Cardiac fibroblast (primary cell): ENCODE results near the gene DEFB131A.
A peak's percentile ranks its signal among the peaks of the same experiment; 100 is the strongest.
"Not testable (repeated sequence)": the region's sequence is repeated elsewhere in the genome, so short reads cannot be mapped to it uniquely, and the experiment has no call there.

ENCODE experiments used
- DNase-seq, 2 donors: peaks; one replicate each; pipeline versions ENCODE4 v3.0.0 to v3.0.0-alpha.2; 2010; ENCODE audit warnings: low read depth in 2 of 2
- H3K4me3 ChIP-seq, 2 donors: replicated peaks in 1 of 2; 1 replicate in 1 of 2; 2 replicates in 1 of 2; pipeline ENCODE4 v1.5.1; 2011; ENCODE audit warnings: low read depth in 2 of 2, low read length in 2 of 2, mild to moderate bottlenecking in 2 of 2, moderate library complexity in 1 of 2
- CTCF ChIP-seq: IDR thresholded peaks from one replicate; pipeline ENCODE4 v1.5.1; 2011; ENCODE audit warnings: low read depth, mild to moderate bottlenecking, low read length, inconsistent platforms

Gene DEFB131A

GRCh38 chr4:9486880-9487279 lies 42.7 kb downstream of the DEFB131A start:
- H3K4me3 ChIP-seq, DNase-seq: not testable (repeated sequence)

- not testable (repeated sequence) for H3K4me3 ChIP-seq, DNase-seq
These were observed 44.6 kb downstream of the DEFB131A start for GRCh38 chr4:9488796-9489195.

GRCh38 chr4:9490496-9490895 lies 46.3 kb downstream of the DEFB131A start:
- H3K4me3 ChIP-seq, DNase-seq: not testable (repeated sequence)

- H3K4me3 ChIP-seq, DNase-seq: not testable (repeated sequence)
These were observed 46.8 kb downstream of the DEFB131A start for GRCh38 chr4:9490986-9491385.

- DNase-seq, H3K4me3 ChIP-seq: not testable (repeated sequence)
These were observed 49.4 kb downstream of the DEFB131A start for GRCh38 chr4:9493589-9493988.

GRCh38 chr4:9494256-9495035 lies 50.2 kb downstream of the DEFB131A start:
- not testable (repeated sequence) for H3K4me3 ChIP-seq, DNase-seq

- TF ChIP-seq CTCF: peak; percentile 21
- DNase-seq: peak in 1 of 2 donors; percentile 9
- not testable (repeated sequence) for H3K4me3 ChIP-seq
These were observed 51.2 kb downstream of the DEFB131A start for GRCh38 chr4:9495443-9495842.

- not testable (repeated sequence) for H3K4me3 ChIP-seq, DNase-seq
These were observed 53.6 kb downstream of the DEFB131A start for GRCh38 chr4:9497575-9498467.

- DNase-seq, H3K4me3 ChIP-seq: not testable (repeated sequence)
These were observed 54.3 kb downstream of the DEFB131A start for GRCh38 chr4:9498468-9499040.

- DNase-seq, H3K4me3 ChIP-seq: not testable (repeated sequence)
These were observed 55.8 kb downstream of the DEFB131A start for GRCh38 chr4:9499974-9500487.
